HG03432 (cell line): ENCODE results near the gene DZANK1.
"Not testable (repeated sequence)": the region's sequence is repeated elsewhere in the genome, so short reads cannot be mapped to it uniquely, and the experiment has no call there.

ENCODE experiments used
- ATAC-seq: cut with Tn5 transposase; IDR thresholded peaks from one replicate; pipeline ENCODE4 v1.9.1; 2021; ENCODE audit warnings: mild to moderate bottlenecking, moderate library complexity; ENCODE audit not compliant: unreplicated experiment

DZANK1 gene

GRCh38 chr20:18466894-18467730 lies at the start of gene DZANK1, which contains the start of gene POLR3F:
Gene DZANK1 (minus strand): TSS chr20:18467030. CDS start chr20:18465358, 1,672 bp downstream.
Gene POLR3F (plus strand): TSS chr20:18467390. CDS start chr20:18467507, 117 bp downstream.
- peak; percentile 99 for ATAC-seq

GRCh38 chr20:18515973-18516372 lies 49.1 kb upstream of the DZANK1 start:
- ATAC-seq, result no peak

- no peak for ATAC-seq
Observed at GRCh38 chr20:18514127-18514526, 47.3 kb upstream of the DZANK1 start.

GRCh38 chr20:18513208-18513607 lies 46.4 kb upstream of the DZANK1 start:
- ATAC-seq, result no peak

- ATAC-seq, result no peak
Observed at GRCh38 chr20:18511571-18511970, 44.7 kb upstream of the DZANK1 start.

GRCh38 chr20:18507218-18508191 lies 40.7 kb upstream of the DZANK1 start, which contains the start of gene SEC23B:
Gene SEC23B (plus strand): TSS chr20:18507940. CDS start chr20:18510836, 2,896 bp downstream.
- peak; percentile 94 for ATAC-seq

- ATAC-seq, result no peak
Observed at GRCh38 chr20:18506744-18507143, 39.9 kb upstream of the DZANK1 start.

- ATAC-seq, result no peak
Observed at GRCh38 chr20:18504479-18505060, 37.7 kb upstream of the DZANK1 start.

- ATAC-seq, result not testable (repeated sequence)
Observed at GRCh38 chr20:18501672-18502071, 34.8 kb upstream of the DZANK1 start.

GRCh38 chr20:18497603-18498002 lies 30.8 kb upstream of the DZANK1 start:
- no peak for ATAC-seq

GRCh38 chr20:18496740-18497592 lies 30.1 kb upstream of the DZANK1 start, which contains the start of gene RBBP9:
Gene RBBP9 (minus strand): TSS chr20:18497225. CDS start chr20:18497167, 58 bp downstream.
- peak; percentile 98 for ATAC-seq

- ATAC-seq, result no peak
Observed at GRCh38 chr20:18496042-18496441, 29.2 kb upstream of the DZANK1 start.

- ATAC-seq, result no peak
Observed at GRCh38 chr20:18488301-18488700, 21.5 kb upstream of the DZANK1 start.

GRCh38 chr20:18481596-18481995 lies 14.8 kb upstream of the DZANK1 start:
- ATAC-seq, result no peak

GRCh38 chr20:18477821-18478220 lies 11.0 kb upstream of the DZANK1 start:
- no peak for ATAC-seq

GRCh38 chr20:18477218-18477617 lies 10.4 kb upstream of the DZANK1 start:
- no peak for ATAC-seq

GRCh38 chr20:18466574-18466893 lies 296 bp downstream of the DZANK1 start:
- peak; percentile 42 for ATAC-seq

- ATAC-seq, result no peak
Observed at GRCh38 chr20:18465536-18466200, 1.2 kb downstream of the DZANK1 start.

- ATAC-seq, result no peak
Observed at GRCh38 chr20:18456600-18456999, 10.2 kb downstream of the DZANK1 start.
